BJ (cell line): ENCODE measurements around the gene GALNT2. TPM values are rescaled to one million over a fixed set of nuclear protein-coding genes. Genes with fewer than 3 reads are reported as not detected.

Experiments
- CTCF ChIA-PET: fragments of 350-600 bp; formaldehyde crosslinking; extraction: SDS; loops from one replicate; lab custom pipeline; 2021; ENCODE audit warnings: antibody characterized with exemption, inconsistent platforms; lab: Yijun Ruan, JAX
- POLR2A ChIA-PET: fragments of 300-600 bp; sonication (Branson Sonifier 250); formaldehyde crosslinking; extraction: SDS; loops from one replicate; lab custom pipeline; 2021; ENCODE audit warnings: antibody characterized with exemption; lab: Charles Lee
- DNase-seq: peaks from one replicate; pipeline ENCODE4 v3.0.0-alpha.2; 2011; ENCODE audit warnings: low read depth
- H3K27me3 ChIP-seq: 2 replicates; pipeline ENCODE4 v1.6.0; 2011; ENCODE audit warnings: low read length; ENCODE audit not compliant: control insufficient read depth, insufficient read depth
- H3K36me3 ChIP-seq: 2 replicates; pipeline ENCODE4 v1.5.1; 2011; ENCODE audit warnings: low read length; ENCODE audit not compliant: control insufficient read depth, insufficient read depth
- H3K4me3 ChIP-seq: 2 replicates; pipeline ENCODE4 v1.5.1; 2011; ENCODE audit warnings: low read depth, mild to moderate bottlenecking, control low read depth, low read length
- polyA plus RNA-seq: library from polyadenylated mRNA; depleted of rRNA; stranded (reverse); fragments of >200 nt; gene quantifications from 2 replicates; pipeline ENCODE4 v1.2.3, GENCODE V29; 2011
- TF ChIP-seq, protein P1 (sequence below): IDR thresholded peaks from 2 replicates; pipeline ENCODE4 v1.5.1; 2011; ENCODE audit warnings: low read depth, mild to moderate bottlenecking, control low read depth, inconsistent platforms, low read length, moderate library complexity; ENCODE audit not compliant: insufficient read depth

Gene GALNT2
- polyA plus RNA-seq, 1 experiment: 90.9 TPM

DNA sequence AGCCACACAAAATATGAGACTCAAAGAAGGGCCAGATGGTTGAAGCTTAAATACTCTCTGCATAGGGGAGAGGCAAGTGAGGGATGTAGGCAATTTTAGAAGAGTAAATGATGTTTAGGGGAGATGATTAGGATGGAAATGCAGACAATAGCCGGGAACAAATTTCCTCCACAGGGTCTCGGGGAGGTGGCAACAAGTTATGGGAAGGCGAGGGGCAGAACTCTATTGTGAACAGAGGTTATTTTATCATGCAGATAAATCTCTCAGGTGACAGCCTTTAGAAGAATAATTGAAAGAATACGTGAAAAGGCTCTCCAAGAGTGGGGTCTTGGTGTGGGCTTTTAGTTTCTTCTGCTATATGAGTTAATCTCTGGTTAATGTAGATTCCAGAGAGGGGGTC, 166.7 kb downstream of the GALNT2 start:
- ChIA-PET POLR2A (no interaction called here), CTCF (interaction anchor here (1.3 kb wide), 1 partner anchor 13 kb away, joined by 3 read pairs; no protein-coding TSS in a partner anchor)
- DNase-seq: no peak
- TF ChIP-seq, protein P1, sequence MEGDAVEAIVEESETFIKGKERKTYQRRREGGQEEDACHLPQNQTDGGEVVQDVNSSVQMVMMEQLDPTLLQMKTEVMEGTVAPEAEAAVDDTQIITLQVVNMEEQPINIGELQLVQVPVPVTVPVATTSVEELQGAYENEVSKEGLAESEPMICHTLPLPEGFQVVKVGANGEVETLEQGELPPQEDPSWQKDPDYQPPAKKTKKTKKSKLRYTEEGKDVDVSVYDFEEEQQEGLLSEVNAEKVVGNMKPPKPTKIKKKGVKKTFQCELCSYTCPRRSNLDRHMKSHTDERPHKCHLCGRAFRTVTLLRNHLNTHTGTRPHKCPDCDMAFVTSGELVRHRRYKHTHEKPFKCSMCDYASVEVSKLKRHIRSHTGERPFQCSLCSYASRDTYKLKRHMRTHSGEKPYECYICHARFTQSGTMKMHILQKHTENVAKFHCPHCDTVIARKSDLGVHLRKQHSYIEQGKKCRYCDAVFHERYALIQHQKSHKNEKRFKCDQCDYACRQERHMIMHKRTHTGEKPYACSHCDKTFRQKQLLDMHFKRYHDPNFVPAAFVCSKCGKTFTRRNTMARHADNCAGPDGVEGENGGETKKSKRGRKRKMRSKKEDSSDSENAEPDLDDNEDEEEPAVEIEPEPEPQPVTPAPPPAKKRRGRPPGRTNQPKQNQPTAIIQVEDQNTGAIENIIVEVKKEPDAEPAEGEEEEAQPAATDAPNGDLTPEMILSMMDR: no peak
- Histone ChIP-seq H3K27me3 (no peaks in the 10 kb centered on the region), H3K4me3 (no peak overlapping the region), H3K36me3 (no peaks in the 10 kb centered on the region)

DNA sequence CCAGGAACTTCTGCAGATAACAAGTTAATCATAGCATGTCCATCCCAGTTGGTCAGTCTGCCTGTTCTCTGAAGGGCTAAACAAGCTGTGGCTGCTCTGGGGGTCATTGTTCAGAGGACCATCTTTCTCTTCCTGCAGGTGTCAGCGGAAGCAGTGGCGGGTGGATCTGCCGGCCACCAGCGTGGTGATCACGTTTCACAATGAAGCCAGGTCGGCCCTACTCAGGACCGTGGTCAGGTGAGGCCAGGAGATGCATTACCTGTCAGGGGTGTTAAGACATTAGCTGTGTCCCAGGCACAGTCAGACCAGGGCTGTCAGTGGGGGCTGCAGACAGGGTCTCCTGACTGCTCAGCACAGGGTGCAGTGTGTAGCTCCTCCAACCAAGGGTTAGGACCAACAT, 168.8 kb downstream of the GALNT2 start:
- CTCF ChIA-PET: interaction anchor here (1.3 kb wide), 1 partner anchor 9 kb away, joined by 4 read pairs; no protein-coding TSS in a partner anchor
- DNase-seq: no peak
- POLR2A ChIA-PET: no interaction called here

DNA sequence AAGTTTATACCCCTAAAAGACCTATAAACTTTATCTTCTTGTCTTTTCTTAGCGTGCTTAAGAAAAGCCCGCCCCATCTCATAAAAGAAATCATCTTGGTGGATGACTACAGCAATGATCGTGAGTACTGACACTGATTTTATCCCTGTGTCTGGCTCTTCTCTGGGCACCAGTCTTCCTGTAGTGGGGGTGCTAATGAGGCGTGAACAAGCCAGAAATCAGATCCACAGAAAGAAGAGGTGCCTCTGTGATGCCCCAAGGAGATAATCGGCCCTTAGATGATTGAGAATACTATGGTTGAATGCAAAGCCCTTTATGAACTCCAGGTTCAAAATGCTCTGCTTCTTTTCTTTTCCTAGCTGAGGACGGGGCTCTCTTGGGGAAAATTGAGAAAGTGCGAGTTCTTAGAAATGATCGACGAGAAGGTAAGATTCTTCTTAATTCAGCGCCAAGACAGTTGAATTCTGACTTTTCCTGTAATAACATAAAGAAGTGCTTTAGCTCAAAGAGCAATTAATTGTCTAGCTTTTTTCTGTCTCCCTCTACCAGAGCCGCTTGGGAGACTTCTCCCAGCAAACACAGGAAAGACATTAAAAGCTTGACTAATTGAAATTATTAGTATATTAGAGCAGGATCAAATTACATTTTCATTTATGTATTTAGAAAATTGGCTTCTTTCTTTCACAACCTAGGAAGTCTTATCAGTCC, 169.4 kb downstream of the GALNT2 start:
- ChIA-PET POLR2A (no interaction called here), CTCF (interaction anchor here (1.2 kb wide), 1 partner anchor 11 kb away, joined by 4 read pairs; no protein-coding TSS in a partner anchor)
- no peaks in the 10 kb centered on the region for H3K36me3 ChIP-seq
- no peak for DNase-seq
- TF ChIP-seq, protein P1: no peak
- no peak overlapping the region for H3K4me3 ChIP-seq
- no peaks in the 10 kb centered on the region for H3K27me3 ChIP-seq

More for the DNA sequence above, 168.8 kb downstream of the GALNT2 start:
- Histone ChIP-seq H3K36me3 (no peaks in the 10 kb centered on the region), H3K27me3 (no peaks in the 10 kb centered on the region), H3K4me3 (no peak overlapping the region)
- TF ChIP-seq, protein P1: no peak

DNA sequence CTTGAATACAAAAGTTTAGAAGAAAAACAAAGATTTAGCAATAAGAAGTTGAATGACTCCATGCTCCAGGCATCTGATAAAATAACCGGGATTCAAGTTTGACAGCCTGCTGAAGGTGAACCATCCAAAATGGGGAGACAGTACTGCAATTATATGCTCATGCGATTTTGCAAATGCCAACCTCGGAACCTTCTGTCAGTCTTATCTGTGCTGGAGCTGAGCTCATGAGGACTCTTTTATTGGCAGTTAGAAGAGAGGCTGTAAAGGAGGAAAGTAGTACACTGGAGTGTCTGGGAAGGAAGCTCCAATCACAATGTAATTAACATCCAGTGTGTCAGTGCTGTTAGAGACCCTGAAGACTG, 170.0 kb downstream of the GALNT2 start:
- DNase-seq: no peak
- ChIA-PET CTCF (interaction anchor here (1.2 kb wide), 1 partner anchor 11 kb away, joined by 4 read pairs; no protein-coding TSS in a partner anchor), POLR2A (no interaction called here)
- no peak overlapping the region for H3K4me3 ChIP-seq
- no peaks in the 10 kb centered on the region for H3K36me3 ChIP-seq
- no peaks in the 10 kb centered on the region for H3K27me3 ChIP-seq
- TF ChIP-seq, protein P1: no peak

DNA sequence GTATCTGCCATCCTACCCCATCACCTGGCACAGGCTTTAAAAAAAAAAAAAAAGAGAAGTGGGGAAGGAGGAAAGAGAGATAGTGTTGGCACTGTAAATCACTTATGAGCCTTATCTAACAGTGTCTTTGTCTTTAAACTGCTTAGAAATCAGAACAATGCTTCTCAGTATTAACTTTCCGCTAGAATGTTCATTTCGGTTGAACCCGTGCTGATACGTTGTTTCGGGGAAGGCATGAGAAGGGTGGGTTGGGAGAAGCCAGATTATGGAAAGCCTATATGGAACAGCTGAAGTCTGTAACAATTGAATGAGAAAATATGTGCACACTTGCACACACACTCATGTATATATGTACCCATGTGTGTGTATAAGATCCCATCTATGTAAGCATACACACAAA, 170.8 kb downstream of the GALNT2 start:
- TF ChIP-seq, protein P1: no peak
- H3K27me3 ChIP-seq: no peaks in the 10 kb centered on the region
- POLR2A ChIA-PET: no interaction called here
- no peak overlapping the region for H3K4me3 ChIP-seq
- no peak for DNase-seq
- CTCF ChIA-PET: interaction anchor here (1.2 kb wide), 1 partner anchor 12 kb away, joined by 4 read pairs; no protein-coding TSS in a partner anchor
- H3K36me3 ChIP-seq: peaks cover 1% of the 10 kb centered on the region; the same call in 1 of the 2 replicates
